HG03039 (cell line): ENCODE measurements around the gene SNTG2.

Source experiments
- ATAC-seq: cut with Tn5 transposase; IDR thresholded peaks from one replicate; pipeline ENCODE4 v1.9.1; 2021; ENCODE audit warnings: mild to moderate bottlenecking, moderate library complexity; ENCODE audit not compliant: unreplicated experiment

The SNTG2 gene

DNA sequence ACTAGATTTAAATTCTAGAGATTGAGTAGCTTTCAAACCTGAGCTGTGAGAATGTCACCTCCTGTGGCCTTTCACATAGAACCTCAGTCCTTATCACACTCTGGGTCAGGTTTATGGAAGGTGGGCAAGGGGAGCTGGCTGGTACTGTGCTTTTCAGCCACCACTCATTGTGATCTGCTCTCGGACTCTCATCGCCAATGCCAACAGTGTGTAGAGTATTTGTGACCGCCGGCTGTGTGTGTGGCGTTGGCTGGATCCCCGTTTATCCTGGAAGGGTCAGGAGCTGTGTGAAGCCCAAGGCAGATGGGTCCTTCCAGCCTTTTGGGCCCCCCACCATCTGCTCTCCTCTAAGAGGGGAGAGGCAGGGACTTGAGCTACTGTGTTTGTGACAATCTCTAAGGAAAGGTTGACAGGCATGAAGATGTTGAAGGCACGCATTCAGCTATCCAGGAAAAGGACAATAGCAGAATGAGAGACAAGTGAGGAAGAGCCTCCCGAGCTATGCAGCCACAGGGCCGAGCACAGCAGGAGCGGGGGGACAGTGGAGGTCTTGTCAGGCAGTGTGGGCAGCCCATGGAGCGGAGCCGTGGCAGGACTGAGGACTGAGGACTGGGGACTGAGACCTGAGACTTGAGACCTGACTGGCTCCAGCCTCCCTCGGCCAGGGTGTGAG lies 355.5 kb downstream of the SNTG2 start:
- no peak for ATAC-seq

DNA sequence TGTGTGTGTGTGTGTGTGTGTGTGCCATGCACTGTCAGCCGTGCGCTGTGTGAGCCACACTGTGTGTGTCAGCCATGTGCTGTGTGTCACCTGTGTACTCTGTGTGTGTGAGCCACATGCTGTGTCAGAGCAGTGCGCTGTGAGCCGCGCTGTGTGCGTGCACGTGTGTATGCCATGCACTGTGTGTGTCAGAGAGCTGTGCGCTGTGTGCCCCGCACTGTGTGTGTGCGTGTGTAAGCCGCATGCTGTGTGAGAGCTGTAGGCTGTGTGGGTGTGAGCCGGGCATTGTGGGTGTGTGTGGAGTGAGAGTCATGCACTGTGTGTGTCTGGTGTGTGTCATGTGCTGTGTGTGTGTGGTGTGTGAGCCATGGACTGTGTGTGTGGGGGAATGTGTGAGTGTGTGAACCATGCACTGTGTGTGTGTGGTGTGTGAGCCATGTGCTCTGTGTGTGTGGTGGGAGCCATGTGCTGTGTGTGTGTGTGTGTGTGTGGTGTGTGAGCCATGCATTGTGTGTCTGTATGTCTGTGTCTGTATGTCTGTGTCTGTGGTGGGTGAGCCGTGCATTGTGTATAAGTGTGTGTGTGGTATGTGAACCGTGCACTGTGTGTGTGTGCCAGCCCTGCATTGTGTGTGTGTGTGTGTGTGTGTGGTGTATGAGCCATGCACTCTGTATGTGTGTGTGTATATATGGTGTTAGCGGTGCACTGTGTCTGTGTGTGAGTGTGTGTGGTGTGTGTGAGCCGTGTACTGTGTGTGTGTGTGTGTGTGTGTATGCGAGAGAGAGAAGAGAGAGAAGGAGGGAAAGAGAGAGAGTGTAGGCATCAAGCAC lies 356.3 kb downstream of the SNTG2 start:
- no peak for ATAC-seq

DNA sequence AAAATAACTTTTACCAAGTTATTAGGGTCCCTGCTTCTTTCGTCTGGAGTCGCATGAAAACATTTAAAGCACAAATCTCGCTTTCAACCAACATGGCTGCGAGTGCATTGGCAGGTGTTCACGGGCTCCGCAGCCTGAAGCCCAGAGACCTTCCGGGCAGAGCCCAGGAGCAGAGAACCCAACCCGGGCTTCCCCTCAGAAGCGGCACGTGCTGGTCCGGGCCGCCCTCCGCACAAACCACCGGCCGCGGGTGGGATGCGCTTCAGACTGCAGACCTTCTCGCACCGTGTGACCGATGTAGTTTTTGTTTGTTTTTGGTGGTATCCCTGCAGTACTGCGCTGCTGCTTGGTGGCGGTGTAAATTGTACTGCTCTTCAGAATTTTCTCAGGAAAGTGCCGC lies 357.0 kb downstream of the SNTG2 start:
- ATAC-seq: no peak

DNA sequence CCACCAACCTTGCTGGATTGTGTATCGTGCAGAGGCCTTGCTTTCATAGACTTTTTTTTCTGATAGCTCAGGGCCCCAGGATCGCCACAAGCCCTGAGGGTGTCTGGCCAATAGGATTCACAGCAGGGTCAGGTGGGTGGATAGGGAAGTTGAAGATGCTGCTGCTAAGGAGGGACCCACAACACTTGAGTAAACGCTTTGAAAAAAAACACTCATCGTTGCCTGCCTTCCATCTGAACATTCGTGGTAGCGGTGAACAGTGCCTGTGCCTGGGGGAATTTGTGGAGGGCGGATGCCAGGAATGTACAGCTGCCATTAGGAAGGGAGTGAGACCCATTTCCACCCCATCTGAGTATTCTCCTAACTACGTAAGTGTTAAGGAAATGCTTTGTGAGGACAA lies 358.0 kb downstream of the SNTG2 start:
- no peak for ATAC-seq

- ATAC-seq: no peak
These were observed 358.9 kb downstream of the SNTG2 start for GRCh38 chr2:1309507-1309906.

DNA sequence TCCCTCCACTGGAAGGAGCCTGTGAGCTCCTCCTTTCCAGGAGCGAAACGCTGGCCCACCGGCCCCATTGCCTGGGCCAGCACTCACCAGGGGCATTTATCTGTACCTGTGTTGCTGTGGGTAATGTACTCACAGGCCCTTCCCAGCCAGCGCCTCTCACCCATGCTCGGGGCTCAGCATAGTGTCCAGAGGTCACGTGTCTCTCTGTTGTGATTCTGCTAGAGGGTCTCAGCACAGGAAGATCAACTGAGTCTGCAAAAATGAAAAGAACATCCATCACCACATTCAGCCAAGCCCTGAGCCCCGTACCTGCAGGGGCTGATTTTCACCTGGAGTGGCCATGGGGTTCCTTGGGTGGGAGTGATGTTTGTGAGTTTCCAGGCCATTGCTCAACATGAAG lies 359.6 kb downstream of the SNTG2 start:
- ATAC-seq: no peak

GRCh38 chr2:1310866-1311265 lies 360.2 kb downstream of the SNTG2 start:
- ATAC-seq: no peak

DNA sequence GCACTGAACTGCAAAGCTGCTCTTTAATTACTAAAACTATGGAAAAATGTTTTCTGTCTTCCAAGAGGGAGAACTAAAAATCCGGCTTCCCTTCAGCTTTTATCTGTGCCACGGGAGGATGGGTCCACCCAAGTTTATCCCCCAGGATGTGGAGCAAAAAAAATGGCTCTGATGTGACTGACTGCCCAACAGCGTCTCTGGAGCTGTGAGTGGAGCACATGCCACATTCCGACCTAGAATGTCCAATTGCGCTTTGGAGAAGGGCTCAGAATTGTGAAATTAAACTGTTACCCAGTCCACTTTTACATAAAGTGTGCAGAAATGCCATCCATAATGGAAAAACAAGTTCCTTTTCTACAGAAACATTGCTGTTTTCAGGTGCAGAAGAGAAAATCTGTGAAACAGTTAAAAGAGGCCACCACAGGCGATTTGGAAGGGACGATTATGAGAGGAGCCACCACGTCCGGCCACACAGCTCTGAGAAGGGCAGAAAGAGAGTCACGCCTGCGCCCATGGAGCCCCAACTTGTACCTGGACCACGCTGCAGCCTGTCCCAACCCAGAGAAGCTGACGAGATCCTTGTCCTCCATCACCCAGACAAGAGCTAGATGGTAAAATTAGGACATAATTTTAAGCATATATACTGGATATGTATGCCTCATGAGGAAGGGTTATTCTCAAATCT lies 362.7 kb downstream of the SNTG2 start:
- ATAC-seq: no peak

GRCh38 chr2:1314254-1314653 lies 363.6 kb downstream of the SNTG2 start:
- no peak for ATAC-seq

DNA sequence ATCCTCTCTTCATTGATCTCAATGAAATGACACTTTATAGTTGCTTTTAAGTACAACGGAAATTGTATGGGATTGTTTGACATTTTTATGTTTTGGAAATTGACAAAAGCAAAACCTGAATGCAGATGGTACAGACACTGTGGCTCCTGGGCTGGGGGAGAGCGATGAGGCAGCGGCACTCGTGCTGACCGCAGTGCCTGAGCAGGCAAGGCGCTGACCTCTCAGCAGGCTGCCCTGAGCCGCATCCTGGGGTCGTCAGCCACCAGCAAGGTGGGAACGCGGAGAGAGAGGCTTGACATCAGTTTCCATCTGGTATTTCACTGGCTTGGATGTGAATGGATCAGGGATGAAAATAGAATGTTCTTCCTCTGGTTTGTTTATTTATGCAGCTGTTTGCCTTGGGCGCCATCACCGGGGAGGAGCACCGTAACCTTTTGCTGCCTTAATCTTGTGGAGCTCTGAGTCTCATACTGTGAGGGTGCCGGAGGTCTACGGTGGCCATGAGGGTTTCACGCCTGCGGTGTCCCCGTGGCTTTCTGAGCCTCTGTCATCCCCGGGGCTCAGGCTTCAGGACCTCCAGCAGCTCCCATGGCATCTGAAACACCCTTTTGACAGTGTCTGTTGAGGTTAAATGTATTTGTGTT lies 367.8 kb downstream of the SNTG2 start:
- no peak for ATAC-seq

GRCh38 chr2:1319393-1319792 lies 368.7 kb downstream of the SNTG2 start:
- ATAC-seq: no peak

GRCh38 chr2:1321321-1321720 lies 370.7 kb downstream of the SNTG2 start:
- no peak for ATAC-seq

- no peak for ATAC-seq
These were observed 374.2 kb downstream of the SNTG2 start for GRCh38 chr2:1324884-1325283.

- ATAC-seq: no peak
These were observed 378.0 kb downstream of the SNTG2 start for GRCh38 chr2:1328684-1329083.

DNA sequence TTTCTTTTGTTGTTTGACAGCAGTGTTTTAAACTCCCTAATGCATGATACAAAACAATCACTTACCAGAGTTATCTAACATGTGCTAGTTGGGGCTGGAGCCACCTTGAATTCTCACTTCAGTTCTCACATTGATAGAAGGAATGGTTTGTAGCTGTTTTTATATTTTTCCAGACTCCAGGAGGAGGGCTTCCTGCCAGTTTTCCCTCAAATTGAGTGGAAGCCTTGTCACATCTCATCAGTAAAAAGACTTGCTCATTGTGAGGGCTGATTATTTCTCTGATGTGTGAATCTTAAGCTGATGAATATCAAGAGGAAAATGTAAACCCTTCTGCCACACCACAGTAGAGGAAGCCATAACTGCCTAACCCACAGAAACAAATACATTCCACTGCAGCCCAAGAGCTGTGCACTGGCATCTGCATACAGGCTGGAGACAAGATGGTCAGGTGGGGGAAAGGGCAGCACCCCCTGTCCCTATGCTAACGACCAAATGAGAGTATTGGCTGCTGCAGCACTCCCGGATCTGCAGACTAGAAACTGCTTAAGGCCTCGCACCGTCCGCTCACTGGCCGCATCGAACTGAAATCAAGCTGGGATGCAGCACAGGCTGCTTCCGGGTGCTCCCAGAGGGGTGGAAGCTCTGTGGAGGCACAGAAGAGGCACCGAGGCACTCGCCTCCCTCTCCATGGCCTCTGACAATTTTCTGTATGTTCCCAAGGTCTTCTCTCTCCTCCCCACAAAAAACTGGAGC lies 388.9 kb downstream of the SNTG2 start:
- ATAC-seq: no peak

GRCh38 chr2:1340141-1340512 lies 389.5 kb downstream of the SNTG2 start:
- ATAC-seq: no peak

DNA sequence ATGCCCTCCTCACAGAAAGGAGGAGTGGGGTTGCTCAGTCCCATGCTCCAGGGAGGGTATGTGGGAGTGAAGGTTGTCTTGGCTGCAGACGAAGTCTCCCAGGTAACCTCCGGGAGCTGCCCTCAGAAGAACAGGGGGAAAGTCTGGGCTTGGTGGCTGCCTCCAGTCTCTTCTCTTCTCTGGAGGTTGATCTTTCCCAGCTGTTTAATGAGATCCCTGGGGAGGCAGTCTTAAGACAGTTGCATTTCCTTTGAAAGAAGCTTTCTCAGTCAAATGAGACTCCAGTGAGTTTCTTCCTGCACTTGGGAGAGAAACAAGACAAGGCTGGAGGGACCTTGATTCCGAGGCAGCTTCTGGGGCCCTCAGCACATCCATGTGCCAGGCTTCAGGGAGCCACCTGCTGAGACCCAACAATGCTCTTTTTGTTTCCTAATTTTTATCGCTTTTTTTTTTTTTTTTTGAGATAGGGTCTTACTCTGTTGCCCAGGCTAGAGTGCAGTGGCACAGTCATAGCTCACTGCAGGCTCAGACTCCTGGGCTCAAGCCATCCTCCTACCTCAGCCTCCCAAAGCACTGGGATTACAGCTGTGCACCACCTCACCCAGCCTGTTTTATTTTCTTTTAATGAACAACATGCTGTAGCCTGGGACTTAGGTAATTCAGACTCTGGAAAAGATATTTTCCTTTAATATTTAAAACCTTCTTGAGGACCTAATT lies 390.9 kb downstream of the SNTG2 start:
- ATAC-seq: no peak

- ATAC-seq: no peak
These were observed 398.1 kb downstream of the SNTG2 start for GRCh38 chr2:1348789-1349188.

GRCh38 chr2:1350111-1350510 lies 399.5 kb downstream of the SNTG2 start:
- ATAC-seq: no peak

DNA sequence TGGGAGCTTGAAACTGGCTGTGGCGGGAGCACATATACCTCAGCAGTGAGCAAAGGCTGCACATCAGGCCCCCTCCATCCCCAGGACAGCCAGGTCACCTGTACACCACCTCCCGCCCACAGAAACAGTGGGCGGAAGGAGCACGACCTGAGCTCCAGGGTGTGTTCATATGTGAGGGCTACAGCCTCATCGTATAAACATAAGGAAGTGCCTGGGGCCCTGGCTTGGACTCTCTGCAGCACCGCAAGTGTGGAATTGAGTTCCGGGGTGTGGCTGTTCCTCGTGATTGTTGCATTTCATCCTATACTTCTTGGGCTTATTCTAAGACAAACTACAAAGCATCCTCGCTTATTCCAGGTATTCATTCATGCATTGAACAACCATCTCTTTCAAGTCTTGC lies 402.5 kb downstream of the SNTG2 start:
- no peak for ATAC-seq
